Testis (tissue), 3 donors: ENCODE data around the gene IRAK1. TPM values are rescaled to one million over a fixed set of nuclear protein-coding genes. Genes with fewer than 3 reads are reported as not detected.

Experiments
- DNase-seq: peaks from one replicate; pipeline ENCODE4 v3.0.0-alpha.2; 2019
- H3K27ac ChIP-seq, 2 donors: fragments of 200-600 bp; sonication (generic); one replicate each; pipeline ENCODE4 v1.5.1; 2019
- H3K27me3 ChIP-seq: fragments of 200-600 bp; sonication (generic); one replicate; pipeline ENCODE4 v1.5.1; 2019
- H3K36me3 ChIP-seq: fragments of 200-600 bp; sonication (generic); one replicate; pipeline ENCODE4 v1.5.1; 2017; ENCODE audit warnings: low read depth; ENCODE audit errors: missing control alignments
- H3K4me1 ChIP-seq: fragments of 200-600 bp; sonication (generic); one replicate; pipeline ENCODE4 v1.5.1; 2019
- H3K4me3 ChIP-seq, 2 donors: fragments of 200-600 bp; sonication (generic); one replicate each; pipeline ENCODE4 v1.5.1; 2017 to 2019
- H3K9me3 ChIP-seq: fragments of 200-600 bp; sonication (generic); one replicate; pipeline ENCODE4 v1.5.1; 2017
- POLR2A ChIP-seq: fragments of 450-650 bp; IDR thresholded peaks from one replicate; pipeline ENCODE4 v1.6.1; 2017; ENCODE audit warnings: antibody characterized with exemption, mild to moderate bottlenecking, moderate library complexity
- WGBS, 2 donors: methylation state at CpG; one replicate each; pipeline ENCODE4 v1.1.5; 2018; 5-methylcytosine and 5-hydroxymethylcytosine counted together
- intact Hi-C: fragments of 100-400 bp; cut with DNase I; formaldehyde crosslinking; loops from one replicate; pipeline ENCODE4 v1.15.1; 2023; ENCODE audit warnings: low total_unique reads
- polyA plus RNA-seq: library from polyadenylated mRNA; stranded (reverse); fragments of 350-450 nt; fragmentation: Illumina TruSeq; extraction: RNeasy Lipid Tissue Mini Kit (QIAGEN cat#74804); gene quantifications from one replicate; pipeline ENCODE4 v1.2.3, GENCODE V29; 2014; ENCODE audit warnings: low read depth, low replicate concordance; ENCODE audit not compliant: insufficient read depth
- total RNA-seq, 2 donors: library from RNA; depleted of rRNA; stranded (reverse); fragments of >200 nt; gene quantifications; one replicate each; pipeline ENCODE4 v1.2.3, GENCODE V29; 2016
- TF ChIP-seq, protein P1 (sequence below), 3 experiments: fragments of 450-650 bp in 2 of 3; fragments of 200-600 bp in 1 of 3; sonication (generic) in 1 of 3; IDR thresholded peaks; one replicate each; pipeline ENCODE4 v1.5.1; 2016 to 2019; ENCODE audit warnings: antibody characterized with exemption in 3 of 3, mild to moderate bottlenecking in 2 of 3, moderate library complexity in 1 of 3

IRAK1 gene
- total and polyA plus RNA-seq, 3 donors from 2014 or later = 48.6 to 90.8 (median 77.6) TPM

GRCh38 chrX:154044091-154044490 is 24.4 kb upstream of the IRAK1 start:
- Histone ChIP-seq H3K4me1 (peaks cover 29% of the 10 kb centered on the region), H3K27ac (peak overlapping the region in 1 of 2 donors; percentile 53), H3K36me3 (no peaks in the 10 kb centered on the region), H3K27me3 (no peaks in the 10 kb centered on the region), H3K4me3 (no peak overlapping the region), H3K9me3 (no peaks in the 10 kb centered on the region)
- intact Hi-C loops = no loop called here
- no peak for TF ChIP-seq POLR2A
- TF ChIP-seq, protein P1, sequence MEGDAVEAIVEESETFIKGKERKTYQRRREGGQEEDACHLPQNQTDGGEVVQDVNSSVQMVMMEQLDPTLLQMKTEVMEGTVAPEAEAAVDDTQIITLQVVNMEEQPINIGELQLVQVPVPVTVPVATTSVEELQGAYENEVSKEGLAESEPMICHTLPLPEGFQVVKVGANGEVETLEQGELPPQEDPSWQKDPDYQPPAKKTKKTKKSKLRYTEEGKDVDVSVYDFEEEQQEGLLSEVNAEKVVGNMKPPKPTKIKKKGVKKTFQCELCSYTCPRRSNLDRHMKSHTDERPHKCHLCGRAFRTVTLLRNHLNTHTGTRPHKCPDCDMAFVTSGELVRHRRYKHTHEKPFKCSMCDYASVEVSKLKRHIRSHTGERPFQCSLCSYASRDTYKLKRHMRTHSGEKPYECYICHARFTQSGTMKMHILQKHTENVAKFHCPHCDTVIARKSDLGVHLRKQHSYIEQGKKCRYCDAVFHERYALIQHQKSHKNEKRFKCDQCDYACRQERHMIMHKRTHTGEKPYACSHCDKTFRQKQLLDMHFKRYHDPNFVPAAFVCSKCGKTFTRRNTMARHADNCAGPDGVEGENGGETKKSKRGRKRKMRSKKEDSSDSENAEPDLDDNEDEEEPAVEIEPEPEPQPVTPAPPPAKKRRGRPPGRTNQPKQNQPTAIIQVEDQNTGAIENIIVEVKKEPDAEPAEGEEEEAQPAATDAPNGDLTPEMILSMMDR (IDR thresholded peaks at IDR 0.05) = no peak
- 74 to 88% methylated on average over 6 of the region's 6 CpGs for WGBS, 2 donors
- no peak for DNase-seq

DNA sequence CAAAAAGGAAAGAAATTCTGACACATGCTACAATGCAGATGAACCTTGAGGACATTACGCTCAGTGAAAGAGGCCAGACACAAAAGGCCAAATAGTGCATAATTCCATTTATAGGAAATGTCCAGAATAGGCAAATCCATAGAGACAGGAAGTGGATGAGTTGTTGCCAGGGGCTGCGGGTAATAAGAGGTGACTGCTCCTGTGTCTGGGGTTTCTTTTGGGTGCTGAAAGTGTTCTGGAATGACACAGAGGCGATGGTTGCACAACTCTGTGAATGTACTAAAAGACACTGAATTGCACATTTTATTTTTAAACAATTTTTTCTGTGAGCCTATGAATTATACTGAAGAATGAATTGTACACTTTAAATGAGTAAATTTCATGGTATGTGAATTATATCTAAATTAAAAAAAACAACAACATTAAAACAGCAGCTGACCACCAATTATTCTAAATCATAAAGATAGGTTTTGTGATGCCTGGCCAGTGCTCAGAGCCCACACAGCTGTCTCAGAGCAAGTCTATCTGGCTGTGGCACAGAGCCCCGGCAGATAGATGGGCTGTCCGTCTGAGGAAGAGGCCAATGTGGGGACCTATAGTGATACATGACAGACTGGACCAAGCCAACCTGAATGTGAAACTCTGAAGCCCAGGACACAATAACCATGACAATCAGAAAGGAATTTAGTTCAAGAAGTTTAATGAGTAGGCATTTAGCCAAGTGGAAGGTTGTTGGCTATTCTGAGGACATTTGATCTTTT is 23.5 kb upstream of the IRAK1 start:
- no peak for DNase-seq
- TF ChIP-seq, protein P1 (IDR thresholded peaks at IDR 0.05) = no peak
- no peak for TF ChIP-seq POLR2A
- 45 to 50% methylated on average over 5 of the region's 5 CpGs for WGBS, 2 donors
- H3K4me3 ChIP-seq = no peak overlapping the region
- no peak overlapping the region for H3K27ac ChIP-seq
- H3K36me3 ChIP-seq = no peaks in the 10 kb centered on the region
- H3K4me1 ChIP-seq = peaks cover 22% of the 10 kb centered on the region
- intact Hi-C loops = no loop called here
- H3K27me3 ChIP-seq = no peaks in the 10 kb centered on the region
- H3K9me3 ChIP-seq = no peaks in the 10 kb centered on the region

GRCh38 chrX:154040863-154041262 is 21.2 kb upstream of the IRAK1 start:
- TF ChIP-seq, protein P1 (IDR thresholded peaks at IDR 0.05) = no peak
- TF ChIP-seq POLR2A = no peak
- 78 to 82% methylated on average over 8 to 13 of the region's 13 CpGs for WGBS, 2 donors
- Histone ChIP-seq H3K4me1 (peaks cover 10% of the 10 kb centered on the region), H3K4me3 (no peak overlapping the region), H3K36me3 (no peaks in the 10 kb centered on the region), H3K27me3 (no peaks in the 10 kb centered on the region), H3K27ac (no peak overlapping the region), H3K9me3 (no peaks in the 10 kb centered on the region)
- no peak for DNase-seq
- intact Hi-C loops = no loop called here

DNA sequence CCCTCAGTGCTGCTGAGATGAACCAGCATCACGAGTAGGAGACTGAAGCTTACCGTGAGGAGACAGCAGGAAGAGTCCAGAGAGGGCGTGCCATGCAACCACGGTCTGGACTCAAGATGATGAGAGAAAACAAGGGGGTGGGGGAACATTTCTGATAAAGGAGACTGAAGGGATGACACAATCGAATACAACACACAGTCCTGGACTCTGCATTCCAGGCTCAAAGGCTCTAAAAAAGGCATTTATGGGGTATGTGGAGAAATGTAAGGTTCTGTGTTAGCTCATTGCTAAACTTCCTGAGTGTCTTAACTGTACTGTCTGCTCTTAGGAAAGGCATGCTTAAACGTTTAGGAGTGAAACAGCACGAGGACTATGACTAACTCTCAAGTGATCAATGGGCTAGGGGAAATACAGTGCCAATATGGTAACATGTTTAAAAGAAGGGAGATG is 20.6 kb upstream of the IRAK1 start:
- peaks cover 5% of the 10 kb centered on the region for H3K4me1 ChIP-seq
- H3K4me3 ChIP-seq = no peak overlapping the region
- H3K27ac ChIP-seq = no peak overlapping the region
- intact Hi-C loops = no loop called here
- 29 to 33% methylated on average over 5 to 7 of the region's 7 CpGs for WGBS, 2 donors
- H3K27me3 ChIP-seq = no peaks in the 10 kb centered on the region
- DNase-seq = no peak
- no peaks in the 10 kb centered on the region for H3K9me3 ChIP-seq
- TF ChIP-seq, protein P1 (IDR thresholded peaks at IDR 0.05) = no peak
- no peak for TF ChIP-seq POLR2A
- H3K36me3 ChIP-seq = no peaks in the 10 kb centered on the region

DNA sequence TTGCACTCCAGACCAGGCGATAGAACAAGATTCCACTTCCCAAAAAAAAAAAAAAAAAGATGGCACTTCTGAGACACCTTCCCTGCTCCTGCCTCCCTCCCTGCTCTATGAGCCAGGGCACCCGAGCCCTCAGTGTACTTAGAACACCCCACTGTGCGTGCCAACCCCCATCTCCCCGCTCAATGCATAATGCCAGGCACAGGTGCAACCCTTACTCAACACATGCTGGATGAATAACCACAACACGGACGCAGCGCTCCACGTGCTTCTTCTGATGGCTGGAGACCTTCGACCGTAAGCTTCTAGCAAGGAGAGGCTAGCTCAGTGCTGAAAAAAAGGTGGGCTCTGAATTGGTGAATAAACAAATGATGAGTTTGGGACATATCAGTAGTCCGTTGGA is 19.9 kb upstream of the IRAK1 start:
- no peak for TF ChIP-seq POLR2A
- TF ChIP-seq, protein P1 (IDR thresholded peaks at IDR 0.05) = no peak
- H3K27ac ChIP-seq = no peak overlapping the region
- no peak overlapping the region for H3K4me3 ChIP-seq
- DNase-seq = no peak
- no peaks in the 10 kb centered on the region for H3K9me3 ChIP-seq
- no peaks in the 10 kb centered on the region for H3K36me3 ChIP-seq
- peaks cover 3% of the 10 kb centered on the region for H3K4me1 ChIP-seq
- no peaks in the 10 kb centered on the region for H3K27me3 ChIP-seq
- WGBS, 2 donors = 93 to 94% methylated on average over 8 to 11 of the region's 11 CpGs
- intact Hi-C loops = no loop called here
